Kidney capillary endothelial cell (primary cell): ENCODE measurements around the gene BUD23.
A peak's percentile ranks its signal among the peaks of the same experiment; 100 is the strongest.
"Not testable (repeated sequence)": the region's sequence is repeated elsewhere in the genome, so short reads cannot be mapped to it uniquely, and the experiment has no call there.

Experiments used
- DNase-seq: peaks from one replicate; pipeline ENCODE4 v3.0.0-alpha.2; 2018; ENCODE audit warnings: low spot score

Gene BUD23

GRCh38 chr7:73719806-73720169, 36.4 kb downstream of the BUD23 start:
- no peak for DNase-seq

- DNase-seq: not testable (repeated sequence)
Observed at GRCh38 chr7:73720443-73720842, 37.0 kb downstream of the BUD23 start.

- no peak for DNase-seq
Observed at GRCh38 chr7:73721377-73721817, 38.0 kb downstream of the BUD23 start.

DNA sequence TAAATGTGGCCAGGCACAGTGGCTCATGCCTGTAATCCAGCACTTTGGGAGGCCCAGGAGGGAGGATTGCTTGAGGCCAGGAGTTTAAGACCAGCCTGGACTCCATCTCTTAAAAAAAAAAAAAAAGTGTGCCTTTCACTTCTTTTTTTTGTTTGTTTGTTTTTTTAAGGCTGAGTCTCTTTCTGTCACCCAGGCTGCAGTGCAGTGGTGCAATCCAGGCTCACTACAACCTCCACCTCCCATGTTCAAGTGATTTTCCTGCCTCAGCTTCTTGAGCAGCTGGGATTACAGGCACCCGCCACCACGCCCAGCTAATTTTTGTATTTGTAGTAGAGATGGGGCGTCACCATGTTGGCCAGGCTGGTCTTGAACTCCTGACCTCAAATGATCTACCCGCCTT, 38.8 kb downstream of the BUD23 start:
- DNase-seq: not testable (repeated sequence)

GRCh38 chr7:73722785-73723184, 39.4 kb downstream of the BUD23 start:
- DNase-seq: no peak

- DNase-seq: no peak
Observed at GRCh38 chr7:73723813-73724212, 40.4 kb downstream of the BUD23 start.

DNA sequence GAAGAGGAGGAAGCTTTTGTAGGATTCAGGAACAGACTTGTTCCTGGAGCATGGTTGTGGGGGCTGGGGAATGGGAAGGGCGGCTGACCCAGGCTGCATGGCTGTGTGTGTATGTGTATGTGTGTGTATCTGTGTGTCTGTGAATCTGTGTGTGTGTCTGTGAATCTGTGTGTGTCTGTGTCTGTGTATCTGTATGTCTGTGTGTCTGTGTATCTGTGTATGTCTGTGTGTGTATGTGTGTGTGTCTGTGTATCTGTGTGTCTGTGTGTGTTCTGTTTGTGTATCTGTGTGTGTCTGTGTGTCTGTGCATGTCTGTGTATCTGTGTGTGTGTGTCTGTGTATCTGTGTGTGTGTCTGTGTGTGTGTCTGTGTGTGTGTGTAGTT, 42.7 kb downstream of the BUD23 start:
- DNase-seq: no peak

DNA sequence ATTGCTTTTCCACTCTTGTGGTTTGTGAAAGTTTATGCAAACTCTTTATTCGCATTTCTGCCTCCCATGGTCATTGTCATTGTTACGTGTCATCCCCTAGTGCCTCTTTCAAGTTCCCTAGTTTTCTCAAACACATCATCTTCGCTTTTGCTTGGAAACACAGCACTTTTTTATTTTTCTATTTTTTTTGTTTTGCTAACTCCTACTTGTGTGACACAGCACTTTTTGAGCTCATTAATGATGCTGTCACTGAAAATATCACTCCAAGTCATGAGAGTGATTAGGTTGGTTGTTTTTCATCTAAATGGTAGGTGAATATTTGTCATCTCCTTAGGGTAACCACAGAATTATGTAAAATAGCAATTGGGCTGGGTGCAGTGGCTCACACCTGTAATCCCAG, 44.6 kb downstream of the BUD23 start:
- no peak for DNase-seq

- no peak for DNase-seq
Observed at GRCh38 chr7:73728551-73728950, 45.2 kb downstream of the BUD23 start.

GRCh38 chr7:73730485-73730884, 47.1 kb downstream of the BUD23 start:
- DNase-seq: no peak

DNA sequence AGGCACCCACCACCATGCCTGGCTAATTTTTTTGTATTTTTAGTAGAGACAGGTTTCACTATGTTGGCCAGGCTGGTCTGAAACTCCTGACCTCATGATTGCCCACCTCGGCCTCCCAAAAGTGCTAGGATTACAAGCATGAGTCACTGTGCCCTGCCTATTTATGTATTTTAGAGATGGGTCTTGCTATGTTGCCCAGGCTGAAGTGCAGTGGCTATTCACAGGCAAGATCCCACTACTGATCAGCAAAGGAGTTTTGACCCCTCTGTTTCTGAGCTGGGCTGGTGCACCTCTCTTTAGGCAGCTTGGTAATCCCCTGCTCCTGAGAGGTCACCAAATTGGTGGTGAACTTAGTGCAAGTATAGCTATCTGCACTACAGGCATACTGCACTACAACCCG, 49.0 kb downstream of the BUD23 start:
- no peak for DNase-seq

GRCh38 chr7:73734619-73735527, 51.5 kb downstream of the BUD23 start:
- DNase-seq: peak; percentile 84

DNA sequence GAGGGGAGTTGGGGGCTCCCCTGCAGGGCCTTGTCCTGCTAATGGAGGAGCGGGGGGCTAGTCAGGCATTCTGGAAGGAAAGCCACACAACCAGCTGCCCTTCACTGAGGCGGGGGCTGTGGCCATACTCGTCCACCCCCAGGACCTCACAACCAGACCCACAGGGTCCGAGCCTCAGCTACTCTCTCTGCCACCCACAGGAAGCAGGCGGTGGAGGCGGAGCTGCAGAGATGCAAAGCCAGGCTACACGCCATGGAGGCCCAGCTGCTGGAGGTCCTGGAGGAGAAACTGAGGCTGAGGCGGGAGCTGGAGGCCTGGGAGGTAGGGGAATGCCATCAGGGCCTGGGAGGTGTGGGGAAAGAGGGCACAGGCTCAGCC, 52.1 kb downstream of the BUD23 start:
- no peak for DNase-seq

DNA sequence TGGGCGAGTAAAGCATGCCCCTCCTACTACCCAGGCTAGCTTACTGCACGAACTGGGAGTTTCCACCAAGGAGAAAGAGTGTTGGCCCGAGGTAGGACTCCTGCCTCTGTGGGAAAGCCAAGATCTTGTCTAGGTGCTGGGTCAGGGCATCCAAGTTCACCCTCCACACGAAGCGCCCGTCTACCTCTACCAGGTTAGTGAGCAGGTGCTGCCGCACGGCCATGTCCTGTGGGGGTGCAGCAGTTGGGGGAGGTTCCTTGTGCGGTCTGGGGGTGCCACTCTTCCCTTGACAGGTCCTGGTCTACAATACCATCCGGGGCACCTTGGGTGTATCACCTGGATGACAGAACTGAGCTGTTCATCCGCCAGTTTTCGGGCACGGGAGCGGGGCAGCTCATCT, 53.5 kb downstream of the BUD23 start:
- DNase-seq: no peak

DNA sequence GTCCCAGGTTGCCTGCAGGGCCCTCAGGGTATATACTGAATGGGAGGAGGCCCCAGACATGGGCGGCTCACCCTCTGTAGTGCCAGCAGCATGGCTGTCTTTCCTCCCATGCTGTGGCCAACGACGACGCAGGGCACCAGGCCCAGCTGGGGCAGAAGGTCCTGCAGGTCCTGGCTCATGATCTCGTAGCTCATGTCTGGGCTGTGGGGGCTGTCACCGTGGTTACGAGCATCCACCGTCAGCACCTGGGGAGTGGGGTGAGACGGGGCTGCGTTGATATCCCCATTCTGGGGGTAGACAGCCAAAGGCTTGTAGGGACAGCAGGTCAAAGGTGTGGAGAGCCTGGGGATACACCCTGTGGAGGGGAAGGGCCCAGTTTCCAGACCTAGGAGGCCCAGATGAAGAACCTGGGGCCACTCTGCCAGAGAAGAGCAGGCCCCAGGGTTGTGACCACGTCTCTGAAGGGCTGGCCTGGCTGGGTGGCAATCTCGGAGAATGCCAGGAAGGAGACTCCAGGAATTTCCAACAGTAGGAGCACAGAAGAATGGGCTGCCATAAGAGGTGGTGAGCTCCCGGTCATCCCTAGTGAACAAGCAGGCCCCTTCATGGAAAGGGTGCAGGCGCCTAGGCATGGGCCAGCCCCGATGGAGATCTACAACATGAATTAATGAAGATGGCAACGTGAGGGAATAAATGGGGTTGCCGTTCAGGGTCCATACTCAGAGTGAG, 54.3 kb downstream of the BUD23 start:
- DNase-seq: no peak

DNA sequence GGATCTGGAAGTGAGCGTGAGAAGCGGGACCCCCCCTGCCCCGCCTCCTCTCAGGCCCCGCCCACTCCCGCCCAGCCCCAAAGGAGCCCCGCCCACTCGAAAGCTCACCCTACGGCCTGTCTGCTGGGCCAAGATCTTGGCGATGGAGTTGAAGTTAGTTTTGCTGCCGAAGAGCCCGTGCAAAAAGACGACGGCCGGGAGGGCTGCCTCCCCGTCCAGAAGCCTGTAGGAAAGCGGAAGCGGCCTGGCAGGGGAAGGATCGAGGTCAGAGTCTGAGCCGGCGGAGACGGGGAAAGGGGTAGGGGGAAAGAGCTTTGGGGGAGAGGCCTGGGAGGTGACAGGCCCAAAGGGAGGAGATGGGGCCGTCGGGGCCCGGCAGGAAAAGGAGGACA, 54.8 kb downstream of the BUD23 start:
- DNase-seq: peak; percentile 32

- DNase-seq: peak; percentile 94
Observed at GRCh38 chr7:73738612-73739386, 55.4 kb downstream of the BUD23 start, which contains the start of gene ABHD11. Gene ABHD11, minus strand, starts transcription at chr7:73738802. Its CDS starts 32 bp downstream, at chr7:73738770.

GRCh38 chr7:73739387-73739767, 56.0 kb downstream of the BUD23 start:
- no peak for DNase-seq

DNA sequence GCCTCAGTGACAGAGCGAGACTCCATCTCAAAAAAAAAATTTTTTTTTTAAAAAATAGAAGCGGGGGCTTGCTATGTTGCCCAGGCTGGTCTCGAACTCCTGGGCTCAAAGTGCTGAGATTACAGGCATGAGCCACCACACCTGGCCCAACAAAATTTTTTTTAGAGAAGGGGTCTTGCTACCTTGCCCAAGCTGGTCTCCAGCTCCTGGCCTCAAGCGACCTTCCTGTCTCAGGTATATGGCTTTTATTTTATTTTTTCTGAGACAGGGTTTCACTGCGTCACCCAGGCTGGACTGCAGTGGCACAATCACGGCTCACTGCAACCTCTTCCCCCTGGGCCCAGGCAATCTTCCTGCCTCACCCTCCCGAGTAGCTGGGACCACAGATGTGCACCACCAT, 56.8 kb downstream of the BUD23 start:
- no peak for DNase-seq

- DNase-seq: no peak
Observed at GRCh38 chr7:73740771-73741170, 57.4 kb downstream of the BUD23 start.

- DNase-seq: no peak
Observed at GRCh38 chr7:73741600-73741999, 58.2 kb downstream of the BUD23 start.

DNA sequence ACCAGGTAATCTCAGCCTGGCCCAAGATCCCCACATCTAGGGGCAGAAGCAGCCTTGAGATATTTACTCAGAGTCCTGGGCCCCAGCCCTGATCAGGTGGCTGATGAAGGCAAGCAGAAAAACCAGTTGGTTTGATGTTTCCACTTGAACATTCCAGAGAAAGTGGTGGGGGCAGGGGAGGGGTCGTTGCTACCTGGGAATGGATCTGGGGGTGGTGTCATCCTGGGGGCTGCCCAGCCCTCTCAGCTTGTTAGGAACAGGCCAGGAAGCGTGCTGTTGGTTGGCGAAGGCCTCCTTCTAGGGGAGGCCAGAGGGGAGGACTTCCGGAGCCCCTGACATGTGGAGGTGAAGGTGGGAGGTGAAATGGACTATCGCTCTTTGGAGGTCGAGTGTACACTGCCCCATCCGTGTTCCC, 58.9 kb downstream of the BUD23 start:
- DNase-seq: no peak
